Suprapubic skin (tissue), 4 donors: ENCODE data around the gene PGLYRP2. TPM values are rescaled to one million over a fixed set of nuclear protein-coding genes. Genes with fewer than 3 reads are reported as not detected.
A peak's percentile ranks its signal among the peaks of the same experiment; 100 is the strongest.

ENCODE experiments used
- DNase-seq, 2 donors: peaks; one replicate each; pipeline ENCODE4 v3.0.0-alpha.2; 2019; ENCODE audit warnings: low spot score in 2 of 2
- H3K27ac ChIP-seq: fragments of 200-600 bp; sonication (generic); one replicate; pipeline ENCODE4 v1.5.1; 2019
- H3K27me3 ChIP-seq: fragments of 200-600 bp; sonication (generic); one replicate; pipeline ENCODE4 v1.5.1; 2019
- H3K36me3 ChIP-seq: fragments of 200-600 bp; sonication (generic); one replicate; pipeline ENCODE4 v1.5.1; 2019
- H3K4me1 ChIP-seq: fragments of 200-600 bp; sonication (generic); one replicate; pipeline ENCODE4 v1.5.1; 2019
- H3K4me3 ChIP-seq: fragments of 200-600 bp; sonication (generic); one replicate; pipeline ENCODE4 v1.5.1; 2019; ENCODE audit warnings: mild to moderate bottlenecking
- H3K9me3 ChIP-seq: fragments of 200-600 bp; sonication (generic); one replicate; pipeline ENCODE4 v1.5.1; 2019
- EP300 ChIP-seq: sonication (generic); formaldehyde crosslinking; IDR thresholded peaks from one replicate; pipeline ENCODE4 v1.6.1; 2017; ENCODE audit warnings: antibody characterized with exemption
- POLR2A ChIP-seq, 2 donors: fragments of 450-650 bp; IDR thresholded peaks; one replicate each; pipeline ENCODE4 v1.6.1; 2017; ENCODE audit warnings: antibody characterized with exemption in 2 of 2, mild to moderate bottlenecking in 2 of 2, moderate library complexity in 2 of 2
- POLR2AphosphoS5 ChIP-seq, 3 donors: sonication (generic); formaldehyde crosslinking; IDR thresholded peaks; one replicate each; pipeline ENCODE4 v1.6.1; 2017; ENCODE audit warnings: antibody characterized with exemption in 3 of 3
- WGBS: methylation state at CpG from one replicate; pipeline ENCODE4 v1.1.5; 2018; 5-methylcytosine and 5-hydroxymethylcytosine counted together
- total RNA-seq, 4 donors: library from RNA; depleted of rRNA; stranded (reverse); fragments of >200 nt; gene quantifications; one replicate each; pipeline ENCODE4 v1.1.0, GENCODE V29; 2016
- TF ChIP-seq, protein P1 (sequence below), 2 donors: fragments of 200-600 bp in 1 of 2; fragments of 450-650 bp in 1 of 2; sonication (generic) in 1 of 2; IDR thresholded peaks; one replicate each; pipeline ENCODE4 v1.5.1; 2016 to 2019; ENCODE audit warnings: antibody characterized with exemption in 2 of 2, mild to moderate bottlenecking in 1 of 2, moderate library complexity in 1 of 2

The PGLYRP2 gene
- total RNA-seq, 4 donors from 2014 or later: 0.21 TPM; not detected in 3

- Histone ChIP-seq H3K27me3 (no peaks in the 10 kb centered on the region), H3K36me3 (no peaks in the 10 kb centered on the region), H3K4me3 (no peak overlapping the region), H3K4me1 (peaks cover 23% of the 10 kb centered on the region), H3K27ac (no peak overlapping the region), H3K9me3 (no peaks in the 10 kb centered on the region)
- WGBS: 54% methylated on average over 17 of the region's 17 CpGs
- DNase-seq: peak in 1 of 2 donors; percentile 74
- TF ChIP-seq POLR2AphosphoS5 (IDR thresholded peaks at IDR 0.05): no peak
- TF ChIP-seq EP300: no peak
- TF ChIP-seq POLR2A (IDR thresholded peaks at IDR 0.05): no peak
- TF ChIP-seq, protein P1, sequence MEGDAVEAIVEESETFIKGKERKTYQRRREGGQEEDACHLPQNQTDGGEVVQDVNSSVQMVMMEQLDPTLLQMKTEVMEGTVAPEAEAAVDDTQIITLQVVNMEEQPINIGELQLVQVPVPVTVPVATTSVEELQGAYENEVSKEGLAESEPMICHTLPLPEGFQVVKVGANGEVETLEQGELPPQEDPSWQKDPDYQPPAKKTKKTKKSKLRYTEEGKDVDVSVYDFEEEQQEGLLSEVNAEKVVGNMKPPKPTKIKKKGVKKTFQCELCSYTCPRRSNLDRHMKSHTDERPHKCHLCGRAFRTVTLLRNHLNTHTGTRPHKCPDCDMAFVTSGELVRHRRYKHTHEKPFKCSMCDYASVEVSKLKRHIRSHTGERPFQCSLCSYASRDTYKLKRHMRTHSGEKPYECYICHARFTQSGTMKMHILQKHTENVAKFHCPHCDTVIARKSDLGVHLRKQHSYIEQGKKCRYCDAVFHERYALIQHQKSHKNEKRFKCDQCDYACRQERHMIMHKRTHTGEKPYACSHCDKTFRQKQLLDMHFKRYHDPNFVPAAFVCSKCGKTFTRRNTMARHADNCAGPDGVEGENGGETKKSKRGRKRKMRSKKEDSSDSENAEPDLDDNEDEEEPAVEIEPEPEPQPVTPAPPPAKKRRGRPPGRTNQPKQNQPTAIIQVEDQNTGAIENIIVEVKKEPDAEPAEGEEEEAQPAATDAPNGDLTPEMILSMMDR (IDR thresholded peaks at IDR 0.05): no peak
These were observed 31.1 kb downstream of the PGLYRP2 start for GRCh38 chr19:15448044-15448777.

DNA sequence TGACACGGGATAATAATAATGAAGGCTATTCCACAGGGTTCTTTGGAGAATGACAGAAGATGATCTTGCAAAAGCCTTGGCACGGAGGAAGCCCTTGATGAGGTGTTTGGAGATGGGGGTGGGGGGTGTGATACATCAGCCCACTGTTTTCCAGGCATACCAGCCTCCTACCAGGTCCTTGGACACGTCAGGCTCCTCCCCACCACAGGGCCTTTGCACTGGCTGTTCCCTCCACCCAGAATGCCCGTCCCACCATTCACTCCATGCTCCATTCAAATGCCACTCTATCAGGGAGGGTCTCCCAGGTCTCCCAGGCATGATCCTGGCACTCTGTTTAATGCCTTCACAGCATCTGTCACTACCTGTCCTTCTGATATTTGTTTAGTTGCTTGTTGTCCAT, 32.2 kb downstream of the PGLYRP2 start:
- TF ChIP-seq POLR2A (IDR thresholded peaks at IDR 0.05) (no peak), POLR2AphosphoS5 (IDR thresholded peaks at IDR 0.05) (no peak), EP300 (no peak)
- TF ChIP-seq, protein P1 (IDR thresholded peaks at IDR 0.05): no peak
- WGBS: 76% methylated on average over 4 of the region's 4 CpGs
- H3K4me3 ChIP-seq: no peak overlapping the region
- H3K4me1 ChIP-seq: peaks cover 12% of the 10 kb centered on the region
- H3K36me3 ChIP-seq: no peaks in the 10 kb centered on the region
- no peak overlapping the region for H3K27ac ChIP-seq
- DNase-seq: no peak
- no peaks in the 10 kb centered on the region for H3K9me3 ChIP-seq
- no peaks in the 10 kb centered on the region for H3K27me3 ChIP-seq

GRCh38 chr19:15445807-15446376, 33.4 kb downstream of the PGLYRP2 start:
- no peak overlapping the region for H3K4me3 ChIP-seq
- no peaks in the 10 kb centered on the region for H3K27me3 ChIP-seq
- TF ChIP-seq POLR2AphosphoS5 (IDR thresholded peaks at IDR 0.05) (no peak), POLR2A (IDR thresholded peaks at IDR 0.05) (no peak)
- TF ChIP-seq, protein P1 (IDR thresholded peaks at IDR 0.05): no peak
- no peaks in the 10 kb centered on the region for H3K9me3 ChIP-seq
- no peak overlapping the region for H3K27ac ChIP-seq
- DNase-seq: no peak
- WGBS: 65% methylated on average over 7 of the region's 7 CpGs
- peaks cover 12% of the 10 kb centered on the region for H3K4me1 ChIP-seq
- H3K36me3 ChIP-seq: no peaks in the 10 kb centered on the region

DNA sequence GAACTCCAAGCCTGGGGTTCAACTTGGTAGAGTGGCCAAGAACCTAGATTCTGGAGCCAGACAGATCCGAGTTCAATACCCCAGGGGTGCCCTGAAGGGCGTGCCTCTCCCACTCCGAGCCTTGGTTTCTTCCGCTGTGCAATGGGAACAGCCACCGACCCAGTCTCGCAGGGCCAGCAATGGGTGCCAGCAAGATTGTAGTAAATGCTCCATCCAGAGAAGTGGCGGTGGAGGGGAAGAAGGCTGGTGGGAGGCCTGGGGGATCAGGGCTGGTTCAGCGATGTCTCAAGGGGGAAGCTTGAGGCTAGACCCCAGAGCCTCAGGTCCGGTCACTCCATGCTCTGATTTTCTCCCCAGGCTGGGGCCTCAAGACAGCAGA, 34.1 kb downstream of the PGLYRP2 start:
- no peak overlapping the region for H3K4me3 ChIP-seq
- TF ChIP-seq EP300 (no peak), POLR2A (IDR thresholded peaks at IDR 0.05) (no peak), POLR2AphosphoS5 (IDR thresholded peaks at IDR 0.05) (no peak)
- TF ChIP-seq, protein P1 (IDR thresholded peaks at IDR 0.05): no peak
- no peaks in the 10 kb centered on the region for H3K27me3 ChIP-seq
- peaks cover 11% of the 10 kb centered on the region for H3K4me1 ChIP-seq
- 94% methylated on average over 9 of the region's 9 CpGs for WGBS
- H3K27ac ChIP-seq: no peak overlapping the region
- H3K36me3 ChIP-seq: no peaks in the 10 kb centered on the region
- DNase-seq: no peak
- no peaks in the 10 kb centered on the region for H3K9me3 ChIP-seq

DNA sequence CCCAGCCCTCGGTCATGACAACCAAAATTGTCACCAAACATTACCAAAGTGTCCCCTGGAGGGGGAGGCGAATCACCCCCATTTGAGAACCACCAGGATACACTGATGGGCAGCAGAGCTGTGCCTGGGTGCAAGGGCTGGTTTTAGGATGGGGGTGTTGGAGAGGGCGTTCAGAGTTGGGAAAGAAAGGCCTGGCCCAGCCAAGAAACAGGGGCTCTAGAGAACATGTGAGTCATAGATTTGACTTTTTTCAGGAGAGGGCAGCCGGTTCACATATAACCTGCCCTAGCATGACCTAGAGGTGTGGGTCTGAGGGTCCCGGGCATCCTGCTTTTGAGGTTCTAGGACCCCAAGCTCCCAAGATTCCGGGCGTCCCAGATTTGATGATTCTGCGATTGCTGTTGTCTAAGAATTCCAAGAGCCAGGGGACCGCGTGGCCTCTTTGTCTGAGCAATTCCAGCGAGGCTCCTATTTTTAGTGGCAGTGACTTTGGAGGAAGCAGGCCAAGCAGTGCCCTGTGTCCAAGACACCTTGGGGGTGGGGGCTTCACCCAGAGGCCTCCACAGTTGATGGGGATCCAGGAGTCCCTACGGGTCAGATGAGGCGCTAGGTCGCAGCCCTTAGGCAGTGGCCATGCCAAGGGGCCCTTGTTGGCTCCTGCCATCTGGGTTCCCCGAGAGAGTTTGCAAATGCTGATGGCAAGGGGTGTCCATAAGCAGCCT, 34.6 kb downstream of the PGLYRP2 start:
- no peak overlapping the region for H3K27ac ChIP-seq
- H3K27me3 ChIP-seq: no peaks in the 10 kb centered on the region
- DNase-seq: peak in 1 of 2 donors; percentile 59
- WGBS: 81% methylated on average over 9 of the region's 15 CpGs
- no peaks in the 10 kb centered on the region for H3K36me3 ChIP-seq
- TF ChIP-seq, protein P1 (IDR thresholded peaks at IDR 0.05): no peak
- no peak for TF ChIP-seq POLR2A (IDR thresholded peaks at IDR 0.05)
- no peak for TF ChIP-seq POLR2AphosphoS5 (IDR thresholded peaks at IDR 0.05)
- TF ChIP-seq EP300: no peak
- no peak overlapping the region for H3K4me3 ChIP-seq
- no peaks in the 10 kb centered on the region for H3K9me3 ChIP-seq
- H3K4me1 ChIP-seq: peaks cover 8% of the 10 kb centered on the region
